GM12878 (cell line): ENCODE measurements around the gene MYO9B. TPM values are rescaled to one million over a fixed set of nuclear protein-coding genes. Genes with fewer than 3 reads are reported as not detected.
"Not testable (repeated sequence)": the region's sequence is repeated elsewhere in the genome, so short reads cannot be mapped to it uniquely, and the experiment has no call there.

ENCODE experiments used
- ATAC-seq: fragments of 200-7000 bp; cut with Tn5 transposase; 3 replicates; pipeline ENCODE4 v1.9.1; 2020; ENCODE audit warnings: mild to moderate bottlenecking, moderate library complexity
- BruUV-seq: library from RNA; stranded (reverse); fragments of 400-500 nt; replicated peaks from 2 replicates; lab custom pipeline; 2021; lab: Mats Ljungman, UMichigan
- CTCF ChIA-PET: fragments of 300-600 bp; sonication (Branson Sonifier 250); formaldehyde crosslinking; extraction: SDS; loops from one replicate; lab custom pipeline; 2021; ENCODE audit warnings: inconsistent platforms; lab: Yijun Ruan, JAX
- POLR2A ChIA-PET: fragments of 350-600 bp; formaldehyde crosslinking; extraction: SDS; loops from one replicate; lab custom pipeline; 2021; ENCODE audit warnings: inconsistent platforms; lab: Charles Lee
- RAD21 ChIA-PET: fragments of 300-600 bp; sonication (Branson Sonifier 250); formaldehyde crosslinking; loops from one replicate; lab custom pipeline; 2023; ENCODE audit warnings: antibody characterized with exemption; ENCODE audit not compliant: unreplicated experiment; lab: Charles Lee
- SMC1A ChIA-PET: fragments of 300-600 bp; sonication (Branson Sonifier 250); formaldehyde crosslinking; loops from one replicate; lab custom pipeline; 2023; ENCODE audit not compliant: unreplicated experiment, uncharacterized antibody; lab: Charles Lee
- DNase-seq: peaks from one replicate; pipeline ENCODE4 v3.0.0-alpha.2; 2011; ENCODE audit warnings: low read depth, low spot score
- FAIRE-seq: peaks from 3 replicates; lab custom pipeline; 2011; peaks lifted over from hg19 to GRCh38; lab: Jason Lieb, UNC
- H2AFZ ChIP-seq: 2 replicates; pipeline ENCODE4 v1.6.0; 2011; ENCODE audit warnings: low read depth, low read length, control low read depth; ENCODE audit not compliant: control insufficient read depth
- H3K27ac ChIP-seq: 2 replicates; pipeline ENCODE4 v1.5.1; 2011; ENCODE audit warnings: control low read depth; ENCODE audit not compliant: control insufficient read depth, insufficient read depth
- H3K27me3 ChIP-seq, 2 experiments: replicated peaks in 1 of 2; 2 replicates each; pipeline versions ENCODE4 v1.6.0 to v1.6.1; 2011; ENCODE audit warnings: low read length in 1 of 2; ENCODE audit not compliant: control insufficient read depth in 2 of 2, insufficient read depth in 2 of 2
- H3K36me3 ChIP-seq, 2 experiments: 2 replicates each; pipeline ENCODE4 v1.5.1; 2011; ENCODE audit warnings: low read length in 1 of 2; ENCODE audit not compliant: control insufficient read depth in 2 of 2, insufficient read depth in 2 of 2
- H3K4me1 ChIP-seq: 2 replicates; pipeline ENCODE4 v1.6.1; 2011; ENCODE audit warnings: mild to moderate bottlenecking, low read length, moderate library complexity, mixed read lengths; ENCODE audit not compliant: control insufficient read depth, insufficient read depth
- H3K4me2 ChIP-seq: 2 replicates; pipeline ENCODE4 v1.6.0; 2011; ENCODE audit warnings: control low read depth; ENCODE audit not compliant: control insufficient read depth, insufficient read depth
- H3K4me3 ChIP-seq: fragments of 200-600 bp; sonication (generic); 2 replicates; pipeline ENCODE4 v1.5.1; 2016
- H3K79me2 ChIP-seq: 2 replicates; pipeline ENCODE4 v1.6.0; 2011; ENCODE audit warnings: low read length; ENCODE audit not compliant: control insufficient read depth, insufficient read depth
- H3K9ac ChIP-seq: 2 replicates; pipeline ENCODE4 v1.8.0; 2011; ENCODE audit warnings: low read length, control low read depth, mixed read lengths; ENCODE audit not compliant: control insufficient read depth, insufficient read depth
- H3K9me3 ChIP-seq: replicated peaks from 3 replicates; pipeline ENCODE4 v1.5.1; 2011; ENCODE audit warnings: mild to moderate bottlenecking, low read length; ENCODE audit not compliant: control insufficient read depth, insufficient read depth
- H4K20me1 ChIP-seq: 2 replicates; pipeline ENCODE4 v1.6.0; 2011; ENCODE audit not compliant: control insufficient read depth, insufficient read depth
- BCL11A ChIP-seq: IDR thresholded peaks from 2 replicates; pipeline ENCODE4 v1.6.1; 2011; ENCODE audit warnings: low read depth, low read length
- BMI1 ChIP-seq: fragments of 450-650 bp; IDR thresholded peaks from 2 replicates; pipeline ENCODE4 v1.6.1; 2016; ENCODE audit warnings: mild to moderate bottlenecking, moderate library complexity, borderline replicate concordance
- CREB1 ChIP-seq: IDR thresholded peaks from 2 replicates; pipeline ENCODE4 v1.6.1; 2012; ENCODE audit warnings: low read depth, mild to moderate bottlenecking, inconsistent platforms
- HDAC6 ChIP-seq: fragments of 200-600 bp; sonication (generic); IDR thresholded peaks from one replicate; pipeline ENCODE4 v1.8.0; 2017; ENCODE audit warnings: antibody characterized with exemption; ENCODE audit not compliant: unreplicated experiment
- MTA3 ChIP-seq: IDR thresholded peaks from 2 replicates; pipeline ENCODE4 v1.6.1; 2012; ENCODE audit warnings: low read length, inconsistent platforms, borderline replicate concordance
- NFXL1 ChIP-seq: fragments of 450-650 bp; IDR thresholded peaks from 2 replicates; pipeline ENCODE4 v1.6.1; 2017; ENCODE audit warnings: antibody characterized with exemption, mild to moderate bottlenecking, borderline replicate concordance
- REST ChIP-seq: IDR thresholded peaks from 2 replicates; pipeline ENCODE4 v1.6.1; 2012; ENCODE audit warnings: mild to moderate bottlenecking, low read depth, low read length
- SMAD5 ChIP-seq: IDR thresholded peaks from 2 replicates; pipeline ENCODE4 v1.6.1; 2016; ENCODE audit warnings: antibody characterized with exemption, low read depth
- SREBF2 ChIP-seq: IDR thresholded peaks from 2 replicates; pipeline ENCODE4 v1.6.1; 2012; ENCODE audit warnings: mild to moderate bottlenecking, low read length
- WGBS: methylation state at CpG from one replicate; pipeline ENCODE4 v1.1.6; 2016; ENCODE audit warnings: low lambda C conversion rate; ENCODE audit not compliant: insufficient replicate concordance, insufficient coverage; ENCODE audit errors: missing lambda C conversion rate; 5-methylcytosine and 5-hydroxymethylcytosine counted together
- in situ Hi-C: fragments of 300-500 bp; cut with MboI; formaldehyde crosslinking; loops from 9 replicates; pipeline ENCODE4 v1.14.3; 2018; ENCODE audit warnings: mixed read lengths
- intact Hi-C: fragments of 100-400 bp; cut with micrococcal nuclease; formaldehyde crosslinking; loops from one replicate; pipeline ENCODE4 v1.14.2; 2022; ENCODE audit not compliant: unreplicated experiment
- polyA plus RNA-seq, 11 experiments: library from polyadenylated mRNA; depleted of rRNA in 4 of 11; unstranded in 6 of 11; stranded (reverse) in 5 of 11; fragments of >200 nt; fragmentation: Nextera tagmentation in 4 of 11; fragmentation: Illumina TruSeq in 1 of 11; extraction: Ambion mirVana in 4 of 11; extraction: Trizol in 1 of 11; gene quantifications; 1 replicate in 1 of 11; 2 replicates in 10 of 11; pipeline versions ENCODE4 v1.2.1 to v1.2.3, GENCODE V29; 2011 to 2016; ENCODE audit warnings: inconsistent platforms in 2 of 11, missing spikeins in 2 of 11, low read depth in 1 of 11
- total RNA-seq, 4 experiments: library from RNA; depleted of rRNA in 3 of 4; stranded (reverse); fragments of >200 nt in 3 of 4; fragmentation: Illumina TruSeq in 1 of 4; extraction: Trizol in 1 of 4; gene quantifications; 2 replicates each; pipeline versions ENCODE4 v1.2.1 to v1.2.3, GENCODE V29; 2013 to 2021

MYO9B gene
- total and polyA plus RNA-seq, 10 of the 15 experiments (the other 5 are each of a cell fraction or from before 2014, with no cell fraction given), result 5.4 to 165 (median 45.8) TPM

GRCh38 chr19:17159466-17160393 lies 84.2 kb downstream of the MYO9B start (continued):
- TF ChIP-seq NFXL1, result no peak
- no peak for TF ChIP-seq BMI1

DNA sequence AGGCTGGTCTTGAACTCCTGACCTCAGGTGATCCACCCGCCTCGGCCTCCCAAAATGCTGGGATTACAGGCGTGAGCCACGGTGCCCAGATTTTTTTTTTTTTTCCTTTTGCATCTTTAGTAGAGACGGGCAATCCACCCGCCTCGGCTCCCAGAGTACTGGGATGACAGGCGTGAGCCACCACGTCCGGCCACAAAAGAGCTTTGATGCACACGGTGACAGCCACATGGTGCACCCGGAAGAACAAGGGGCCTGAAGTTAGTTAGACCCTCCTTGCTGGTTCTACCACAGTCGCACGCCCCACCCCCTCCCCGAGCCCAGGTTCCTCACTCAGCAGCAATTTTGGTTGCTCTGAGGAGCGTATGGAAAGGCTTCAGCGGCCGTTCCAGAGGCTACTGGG lies 85.3 kb downstream of the MYO9B start:
- ChIA-PET CTCF (interaction anchor here (1.2 kb wide), 1 partner anchor 83 kb away, joined by 3 read pairs; no protein-coding TSS in a partner anchor), POLR2A (interaction anchor here (0.7 kb wide), 2 partner anchors 82 to 1349 kb away, joined by 4 to 5 read pairs; no protein-coding TSS in a partner anchor), SMC1A (interaction anchor here (1.2 to 1.4 kb wide), 2 partner anchors 9 to 36 kb away, joined by 5 to 7 read pairs; no protein-coding TSS in a partner anchor), RAD21 (interaction anchor here (0.8 to 1.6 kb wide), 2 partner anchors 10 to 35 kb away, joined by 4 to 6 read pairs; no protein-coding TSS in a partner anchor)
- FAIRE-seq, result no peak
- Histone ChIP-seq H3K9ac (no peak overlapping the region), H3K4me3 (no peak overlapping the region), H2AFZ (no peak overlapping the region), H3K27ac (no peak overlapping the region), H3K79me2 (no peaks in the 10 kb centered on the region), H4K20me1 (no peaks in the 10 kb centered on the region), H3K9me3 (no peaks in the 10 kb centered on the region; the same call in 1 of the 3 replicates), H3K4me1 (no peaks in the 10 kb centered on the region; the same call in 1 of the 2 replicates), H3K27me3 (no peaks in the 10 kb centered on the region), H3K4me2 (no peak overlapping the region), H3K36me3 (peaks cover 14 to 57% of the 10 kb centered on the region in 2 experiments)
- in situ Hi-C loops, result no loop called here
- no peak for ATAC-seq
- WGBS, result 97% methylated on average over 17 of the region's 18 CpGs
- intact Hi-C loops, result no loop called here
- no peak for TF ChIP-seq SMAD5
- TF ChIP-seq REST, result no peak
- no peak for TF ChIP-seq MTA3
- TF ChIP-seq HDAC6, result no peak
- TF ChIP-seq BCL11A, result no peak
- no peak for TF ChIP-seq SREBF2
- no peak for TF ChIP-seq CREB1
- no peak for DNase-seq
- no TSS peak for BruUV-seq

GRCh38 chr19:17162131-17162530 lies 86.6 kb downstream of the MYO9B start:
- in situ Hi-C loops, H2AFZ ChIP-seq, H3K4me1 ChIP-seq, intact Hi-C loops, H3K9ac ChIP-seq, H3K27ac ChIP-seq, BruUV-seq, RAD21 ChIA-PET, H3K27me3 ChIP-seq, H3K4me3 ChIP-seq, ATAC-seq, FAIRE-seq, H3K4me2 ChIP-seq, CTCF ChIA-PET, H3K9me3 ChIP-seq, SMC1A ChIA-PET, DNase-seq, H3K79me2 ChIP-seq, H4K20me1 ChIP-seq: not testable (repeated sequence)
- peaks cover 14 to 53% of the 10 kb centered on the region in 2 experiments for H3K36me3 ChIP-seq
- POLR2A ChIA-PET, result interaction anchor here (0.7 kb wide), 1 partner anchor 30 kb away, joined by 3 read pairs; no protein-coding TSS in a partner anchor
- over 99% methylated on average over 14 of the region's 14 CpGs for WGBS
